ENCODE measurements around the gene USP11.

DNA sequence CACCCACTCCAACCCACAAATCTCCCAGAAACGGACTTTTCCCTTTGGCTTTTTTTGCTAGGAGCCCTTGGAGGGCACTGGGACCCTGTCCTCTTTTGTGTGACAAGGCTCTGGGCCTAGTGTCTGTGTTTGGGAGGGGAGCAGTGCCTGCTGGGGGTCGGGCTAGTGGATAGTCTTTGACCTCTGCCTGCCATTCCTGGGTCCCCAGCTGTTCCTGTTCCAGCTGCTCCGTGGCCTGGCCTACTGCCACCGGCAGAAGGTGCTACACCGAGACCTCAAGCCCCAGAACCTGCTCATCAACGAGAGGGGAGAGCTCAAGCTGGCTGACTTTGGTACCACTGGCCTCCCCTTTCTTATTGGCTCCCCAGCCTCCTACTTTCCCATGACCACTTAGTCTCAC, 6.7 kb upstream of the USP11 start:
- TF ChIP-seq POLR2AphosphoS5 (IDR thresholded peaks at IDR 0.05; ENCODE audit: borderline replicate concordance, low read depth, low read length) (no peak), EZH2 (IDR thresholded peaks at IDR 0.05) (no peak)

All from SK-N-MC (cell line).